H1 (cell line): ENCODE data around the gene CDKN2B-AS1. TPM values are rescaled to one million over a fixed set of nuclear protein-coding genes. Genes with fewer than 3 reads are reported as not detected.

Experiments used
- BACH1 ChIP-seq: IDR thresholded peaks from 2 replicates; pipeline ENCODE4 v1.6.1; 2012; ENCODE audit warnings: low read length, improper control_type of control experiment
- CTBP2 ChIP-seq: IDR thresholded peaks from 2 replicates; pipeline ENCODE4 v1.7.0; 2011; ENCODE audit warnings: borderline replicate concordance, mild to moderate bottlenecking, moderate library complexity, mixed read lengths, low read length; ENCODE audit not compliant: insufficient read depth, insufficient read length
- EZH2 ChIP-seq: fragments of 200-600 bp; sonication (generic); IDR thresholded peaks from 2 replicates; pipeline ENCODE4 v1.7.1; 2012; ENCODE audit warnings: low read depth, mild to moderate bottlenecking, moderate library complexity, low read length, inconsistent platforms; ENCODE audit not compliant: severe bottlenecking
- KDM4A ChIP-seq: IDR thresholded peaks from one replicate; pipeline ENCODE4 v1.7.1; 2012; ENCODE audit warnings: low read depth, mild to moderate bottlenecking, moderate library complexity, low read length, inconsistent platforms; ENCODE audit not compliant: severe bottlenecking
- KDM5A ChIP-seq: fragments of 200-600 bp; IDR thresholded peaks from 2 replicates; pipeline ENCODE4 v1.7.1; 2012; ENCODE audit warnings: mild to moderate bottlenecking, low read length, inconsistent platforms, mixed read lengths
- MAX ChIP-seq: IDR thresholded peaks from 2 replicates; pipeline ENCODE4 v1.6.1; 2012; ENCODE audit warnings: inconsistent platforms
- NANOG ChIP-seq: IDR thresholded peaks from 2 replicates; pipeline ENCODE4 v1.6.1; 2011; ENCODE audit warnings: low read length, low read depth, mild to moderate bottlenecking, inconsistent platforms; ENCODE audit not compliant: insufficient read depth, poor library complexity, severe bottlenecking
- PHF8 ChIP-seq: fragments of 200-600 bp; sonication (generic); conservative IDR thresholded peaks from 2 replicates; pipeline ENCODE4 v1.7.1; 2012; ENCODE audit warnings: low read depth, mild to moderate bottlenecking, inconsistent platforms, low read length, moderate library complexity
- RFX5 ChIP-seq: IDR thresholded peaks from 2 replicates; pipeline ENCODE4 v1.6.1; 2011; ENCODE audit warnings: low read depth, low read length, improper control_type of control experiment, borderline replicate concordance
- SIRT6 ChIP-seq: IDR thresholded peaks from one replicate; pipeline ENCODE4 v1.7.1; 2012; ENCODE audit warnings: low read length, inconsistent platforms
- SRF ChIP-seq: IDR thresholded peaks from 2 replicates; pipeline ENCODE4 v1.6.1; 2011; ENCODE audit warnings: mild to moderate bottlenecking, low read depth, low read length, moderate library complexity
- TAF1 ChIP-seq: IDR thresholded peaks from 2 replicates; pipeline ENCODE4 v1.6.1; 2011; ENCODE audit warnings: mild to moderate bottlenecking, low read depth, low read length
- ZNF274 ChIP-seq: IDR thresholded peaks from 2 replicates; pipeline ENCODE4 v1.7.0; 2012; ENCODE audit warnings: low read length, borderline replicate concordance; ENCODE audit errors: extremely low read depth
- polyA plus RNA-seq, 7 experiments: library from polyadenylated mRNA; depleted of rRNA in 3 of 7; stranded (reverse) in 5 of 7; unstranded in 2 of 7; fragments of >200 nt in 5 of 7; fragments of 200-250 nt in 2 of 7; gene quantifications; 1 replicate in 5 of 7; 2 replicates in 1 of 7; 4 replicates in 1 of 7; pipeline versions ENCODE4 v1.2.1 to v1.2.3, GENCODE V29; 2011 to 2013; ENCODE audit warnings: missing spikeins in 2 of 7, mixed read lengths in 2 of 7
- total RNA-seq: library from RNA; stranded (reverse); fragmentation: NEBNext Ultra II Directional; extraction: Animal tissue kit (Norgen Biotek cat#: 25700); gene quantifications from 2 replicates; pipeline ENCODE4 v1.2.1, GENCODE V29; 2021

The CDKN2B-AS1 gene
- total and polyA plus RNA-seq, 2 of the 8 experiments (the other 6 are each of a cell fraction or from before 2014, with no cell fraction given): not detected

- TF ChIP-seq KDM5A: no peak
- TF ChIP-seq PHF8: no peak
- no peak for TF ChIP-seq ZNF274
- peak; percentile 92 for TF ChIP-seq CTBP2
- TF ChIP-seq TAF1: no peak
- TF ChIP-seq SRF: no peak
- TF ChIP-seq SIRT6: no peak
- TF ChIP-seq NANOG: no peak
- peak; percentile 22; the same call in 1 of the 2 replicates for TF ChIP-seq MAX
- TF ChIP-seq BACH1: no peak
- TF ChIP-seq KDM4A: peak; percentile 48
- TF ChIP-seq RFX5: no peak
- TF ChIP-seq EZH2: peak; percentile 93
- TF ChIP-seq, all 59 proteins: peak for 11
These were observed 5.0 kb upstream of the CDKN2B-AS1 start (continued) for GRCh38 chr9:21989440-21990189.
